Activated naive CD4-positive, alpha-beta T cell treated with anti-CD3 and anti-CD28 coated beads for 36 hours (primary cell): ENCODE results near the gene ANKRD16. TPM values are rescaled to one million over a fixed set of nuclear protein-coding genes. Genes with fewer than 3 reads are reported as not detected.
"Not testable (repeated sequence)": the region's sequence is repeated elsewhere in the genome, so short reads cannot be mapped to it uniquely, and the experiment has no call there.

Source experiments
- CTCF ChIA-PET: fragments of 350-600 bp; sonication (Branson Sonifier 250); formaldehyde crosslinking; loops from one replicate; lab custom pipeline; 2021; ENCODE audit warnings: antibody characterized with exemption; lab: Charles Lee
- DNase-seq: peaks from one replicate; pipeline ENCODE4 v3.0.0-alpha.2; 2020
- H3K27ac Mint-ChIP-seq: one replicate; pipeline ENCODE4 v1.8.0; 2021; ENCODE audit warnings: mild to moderate bottlenecking, mixed read lengths
- H3K27me3 Mint-ChIP-seq: one replicate; pipeline ENCODE4 v1.8.0; 2021; ENCODE audit warnings: low read depth, mixed read lengths
- H3K36me3 Mint-ChIP-seq: one replicate; pipeline ENCODE4 v1.8.0; 2021; ENCODE audit warnings: low read depth, mixed read lengths
- H3K4me1 Mint-ChIP-seq: one replicate; pipeline ENCODE4 v1.8.0; 2021; ENCODE audit warnings: low read depth, mixed read lengths
- H3K4me3 Mint-ChIP-seq: one replicate; pipeline ENCODE4 v1.8.0; 2021; ENCODE audit warnings: mild to moderate bottlenecking, moderate library complexity, mixed read lengths
- H3K9me3 Mint-ChIP-seq: one replicate; pipeline ENCODE4 v1.8.0; 2021; ENCODE audit warnings: mixed read lengths
- intact Hi-C: fragments of 100-400 bp; cut with micrococcal nuclease; formaldehyde crosslinking; loops from one replicate; pipeline ENCODE4 v1.15.1; 2023
- total RNA-seq, 2 experiments: library from RNA; stranded (reverse); gene quantifications; one replicate each; pipeline ENCODE4 v1.2.3, GENCODE V29; 2021

ANKRD16 gene
- total RNA-seq, 2 experiments from 2014 or later, result 3.6 to 3.9 TPM

DNA sequence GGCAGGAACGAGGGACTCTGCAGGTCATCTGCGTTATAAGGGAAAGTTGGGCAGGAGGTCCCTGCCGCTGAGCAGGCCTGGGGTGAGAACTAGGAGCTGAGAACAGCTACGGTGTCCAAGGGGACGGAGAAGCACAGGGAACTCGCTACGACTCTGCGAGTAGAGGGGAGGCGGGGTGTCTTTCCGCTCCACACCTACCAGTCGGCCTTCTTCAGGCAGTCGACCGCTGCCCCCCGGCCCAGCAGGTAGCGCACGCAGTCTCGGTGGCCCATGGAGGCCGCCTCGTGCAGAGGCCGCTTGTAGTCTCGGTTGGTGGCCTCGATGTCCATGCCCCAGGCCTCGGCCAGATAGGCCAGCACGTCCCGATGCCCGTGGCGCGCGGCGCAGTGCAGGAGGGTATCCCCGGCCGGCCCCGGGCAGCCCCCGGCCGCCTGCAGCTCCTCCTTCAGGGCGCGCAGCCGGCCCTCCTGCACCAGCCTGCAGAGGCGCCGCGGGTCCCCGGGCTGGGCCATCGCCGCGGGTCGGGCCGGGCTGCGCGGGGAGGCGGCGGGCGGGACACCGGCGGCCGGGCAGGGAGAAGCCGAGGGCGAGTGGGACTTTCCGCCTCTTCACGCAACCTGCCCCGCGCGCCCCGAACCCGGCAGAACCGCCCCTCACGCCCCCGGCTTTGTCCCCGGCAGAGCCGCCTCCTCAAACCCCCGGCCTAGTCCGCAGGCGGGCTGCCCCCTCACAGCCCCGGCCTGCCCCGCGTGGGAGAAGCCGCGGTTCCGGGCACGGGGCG, 660 bp downstream of the ANKRD16 start:
- H3K36me3 Mint-ChIP-seq, result peaks cover 19% of the 10 kb centered on the region
- H3K9me3 Mint-ChIP-seq, result no peaks in the 10 kb centered on the region
- no peaks in the 10 kb centered on the region for H3K27me3 Mint-ChIP-seq
- CTCF ChIA-PET, result interaction anchor here (0.6 to 4.1 kb wide), 7 partner anchors 9 to 1051 kb away, joined by 3 to 16 read pairs (median 4); no protein-coding TSS in a partner anchor
- intact Hi-C loops, result loop anchor here (1.0 to 2.0 kb wide), 2 partner anchors 200 to 260 kb away; partner anchors contain the start of gene RBM17
- H3K27ac Mint-ChIP-seq, result no peak overlapping the region
- DNase-seq, result peak; percentile 37
- H3K4me3 Mint-ChIP-seq, result peak overlapping the region; percentile 78
- peaks cover 48% of the 10 kb centered on the region for H3K4me1 Mint-ChIP-seq

DNA sequence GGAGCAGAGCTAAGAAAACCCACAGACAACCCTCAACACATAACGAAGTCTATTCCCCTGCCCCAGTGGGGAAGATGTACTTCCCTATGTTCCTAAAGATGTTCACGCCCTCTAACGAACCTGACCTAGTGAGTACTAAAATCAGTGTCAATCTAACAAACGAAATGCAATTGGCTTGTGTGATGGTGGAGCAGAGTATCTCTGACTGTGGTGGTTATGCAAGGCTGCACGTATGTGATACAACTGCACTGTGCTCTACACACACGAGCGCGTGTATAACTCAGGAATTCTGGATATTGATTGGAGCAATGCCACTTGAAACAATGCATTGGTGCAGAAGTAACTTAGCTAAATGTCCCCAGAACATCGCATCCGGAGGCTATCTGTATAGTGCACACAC, 1.3 kb downstream of the ANKRD16 start:
- H3K27me3 Mint-ChIP-seq, result no peaks in the 10 kb centered on the region
- peaks cover 43% of the 10 kb centered on the region for H3K4me1 Mint-ChIP-seq
- intact Hi-C loops, result loop anchor here (2.0 kb wide), 1 partner anchor 200 kb away; the partner anchor contains the start of gene RBM17
- no peak for DNase-seq
- H3K27ac Mint-ChIP-seq, result no peak overlapping the region
- H3K4me3 Mint-ChIP-seq, result peak overlapping the region; percentile 76
- H3K36me3 Mint-ChIP-seq, result peaks cover 23% of the 10 kb centered on the region
- H3K9me3 Mint-ChIP-seq, result no peaks in the 10 kb centered on the region
- CTCF ChIA-PET, result interaction anchor here (0.5 to 4.1 kb wide), 7 partner anchors 9 to 1052 kb away, joined by 3 to 16 read pairs (median 4); no protein-coding TSS in a partner anchor

DNA sequence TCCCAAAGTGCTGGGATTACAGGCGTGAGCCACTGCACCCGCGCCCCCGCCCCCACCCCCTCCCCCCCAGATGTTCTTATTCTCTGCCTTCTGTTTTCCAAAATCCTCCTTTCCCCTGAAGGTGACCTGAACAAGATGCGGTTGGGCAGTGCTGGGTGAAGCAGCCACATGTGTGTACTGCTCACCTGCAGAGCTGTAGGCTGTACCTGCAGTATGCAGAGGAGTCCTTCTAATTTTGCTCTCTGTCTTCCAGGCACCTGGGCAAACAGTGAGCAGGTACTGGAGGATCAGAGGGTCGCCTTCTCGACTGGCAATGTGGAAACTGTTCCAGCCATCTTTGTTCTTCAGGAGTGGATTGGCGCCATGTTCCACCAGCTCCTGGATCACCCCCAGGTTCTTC, 2.1 kb downstream of the ANKRD16 start:
- no peaks in the 10 kb centered on the region for H3K9me3 Mint-ChIP-seq
- CTCF ChIA-PET, result interaction anchor here (0.6 to 4.1 kb wide), 4 partner anchors 8 to 72 kb away, joined by 4 to 16 read pairs (median 4); no protein-coding TSS in a partner anchor
- no peak overlapping the region for H3K27ac Mint-ChIP-seq
- intact Hi-C loops, result loop anchor here (2.0 kb wide), 1 partner anchor 201 kb away; the partner anchor contains the start of gene RBM17
- H3K4me3 Mint-ChIP-seq, result no peak overlapping the region
- no peak for DNase-seq
- peaks cover 27% of the 10 kb centered on the region for H3K36me3 Mint-ChIP-seq
- H3K27me3 Mint-ChIP-seq, result no peaks in the 10 kb centered on the region
- peaks cover 39% of the 10 kb centered on the region for H3K4me1 Mint-ChIP-seq

DNA sequence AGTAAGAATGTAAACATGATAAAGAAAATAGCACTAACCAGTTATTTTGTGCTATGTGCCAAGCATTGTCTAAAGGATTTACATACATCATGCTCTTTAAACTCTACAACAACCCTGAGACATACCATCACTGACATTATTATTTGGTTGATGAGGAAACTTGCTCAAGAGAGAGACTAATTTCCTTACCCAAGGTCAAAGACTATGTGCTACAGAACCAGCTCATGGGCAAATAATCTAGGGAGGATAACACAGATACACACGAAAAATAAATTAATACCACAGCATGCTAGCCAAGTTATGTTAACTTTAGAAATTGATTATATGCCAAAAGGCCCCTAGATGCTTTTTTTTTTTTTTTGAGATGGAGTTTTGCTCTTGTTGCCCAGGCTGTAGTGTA, 2.7 kb downstream of the ANKRD16 start:
- CTCF ChIA-PET, result interaction anchor here (0.6 to 4.1 kb wide), 2 partner anchors 9 to 14 kb away, joined by 4 to 16 read pairs; no protein-coding TSS in a partner anchor
- Mint-ChIP-seq H3K27ac (no peak overlapping the region), H3K4me1 (peaks cover 33% of the 10 kb centered on the region), H3K9me3 (no peaks in the 10 kb centered on the region), H3K36me3 (peaks cover 29% of the 10 kb centered on the region), H3K4me3 (no peak overlapping the region), H3K27me3 (no peaks in the 10 kb centered on the region)
- no peak for DNase-seq
- intact Hi-C loops, result no loop called here

DNA sequence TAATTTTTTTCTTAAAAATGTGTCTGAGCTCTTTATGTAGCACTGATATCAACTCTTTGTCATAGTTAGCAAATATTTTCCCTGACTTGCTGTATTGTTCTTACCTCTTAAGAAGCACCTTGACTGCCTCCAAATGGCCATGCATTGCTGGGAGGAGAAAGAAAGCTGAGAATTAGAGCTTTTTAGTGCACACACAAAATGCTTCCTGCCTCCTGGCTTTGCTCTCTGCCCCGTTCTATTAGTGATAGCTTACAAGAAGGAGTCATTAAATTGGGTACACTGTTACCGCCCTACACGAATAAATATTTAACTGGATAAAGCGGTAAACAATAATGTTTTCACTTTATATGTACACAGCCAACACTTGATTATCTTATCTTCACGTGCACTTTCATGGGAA, 4.1 kb downstream of the ANKRD16 start:
- H3K27ac Mint-ChIP-seq, result no peak overlapping the region
- H3K4me3 Mint-ChIP-seq, result no peak overlapping the region
- no peaks in the 10 kb centered on the region for H3K9me3 Mint-ChIP-seq
- CTCF ChIA-PET, result interaction anchor here (4.1 kb wide), 1 partner anchor 12 kb away, joined by 16 read pairs; no protein-coding TSS in a partner anchor
- H3K4me1 Mint-ChIP-seq, result peaks cover 19% of the 10 kb centered on the region
- no peak for DNase-seq
- H3K27me3 Mint-ChIP-seq, result no peaks in the 10 kb centered on the region
- H3K36me3 Mint-ChIP-seq, result peaks cover 31% of the 10 kb centered on the region
- intact Hi-C loops, result no loop called here

DNA sequence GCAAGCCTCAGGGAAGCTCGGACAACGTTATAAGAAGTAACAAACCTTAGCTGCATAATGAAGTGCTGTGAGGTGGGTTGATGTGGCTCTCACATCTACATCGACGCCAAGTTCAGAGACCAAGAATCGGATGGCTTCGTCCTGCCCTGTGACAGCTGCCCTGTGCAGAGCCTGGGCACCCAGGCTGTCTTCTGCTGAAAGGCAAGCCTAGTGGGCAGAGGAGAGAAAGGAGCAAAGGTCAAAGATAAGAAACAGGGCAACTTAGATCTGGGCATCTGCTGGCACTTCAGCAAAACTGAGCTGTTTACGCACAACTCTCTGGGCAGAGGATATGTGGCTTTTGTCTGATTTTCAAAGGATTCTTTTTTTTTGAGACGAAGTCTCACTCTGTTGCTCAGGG, 6.7 kb downstream of the ANKRD16 start:
- CTCF ChIA-PET, result interaction anchor here (0.5 to 1.2 kb wide), 4 partner anchors 11 to 66 kb away, joined by 3 read pairs; no protein-coding TSS in a partner anchor
- no peak for DNase-seq
- no peaks in the 10 kb centered on the region for H3K9me3 Mint-ChIP-seq
- peaks cover 38% of the 10 kb centered on the region for H3K36me3 Mint-ChIP-seq
- peaks cover 10% of the 10 kb centered on the region for H3K4me1 Mint-ChIP-seq
- H3K4me3 Mint-ChIP-seq, result no peak overlapping the region
- no peaks in the 10 kb centered on the region for H3K27me3 Mint-ChIP-seq
- intact Hi-C loops, result no loop called here
- H3K27ac Mint-ChIP-seq, result no peak overlapping the region

DNA sequence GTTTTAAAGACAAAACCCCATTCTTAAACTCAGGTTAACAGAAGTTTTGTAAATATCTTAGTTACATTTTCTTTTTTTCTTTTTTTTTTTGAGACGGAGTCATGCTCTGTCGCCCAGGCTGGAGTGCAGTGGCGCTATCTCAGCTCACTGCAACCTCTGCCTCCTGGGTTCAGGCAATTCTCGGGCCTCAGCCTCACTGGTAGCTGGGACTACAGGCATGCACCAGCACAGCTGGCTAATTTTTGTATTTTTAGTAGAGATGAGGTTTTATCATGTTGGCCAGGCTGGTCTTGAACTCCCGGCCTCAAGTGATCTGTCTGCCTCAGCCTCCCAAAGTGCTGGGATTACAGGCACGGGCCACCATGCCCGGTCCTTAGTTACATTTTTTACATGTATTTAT, 12.7 kb downstream of the ANKRD16 start:
- H3K9me3 Mint-ChIP-seq, H3K27ac Mint-ChIP-seq: not testable (repeated sequence)

DNA sequence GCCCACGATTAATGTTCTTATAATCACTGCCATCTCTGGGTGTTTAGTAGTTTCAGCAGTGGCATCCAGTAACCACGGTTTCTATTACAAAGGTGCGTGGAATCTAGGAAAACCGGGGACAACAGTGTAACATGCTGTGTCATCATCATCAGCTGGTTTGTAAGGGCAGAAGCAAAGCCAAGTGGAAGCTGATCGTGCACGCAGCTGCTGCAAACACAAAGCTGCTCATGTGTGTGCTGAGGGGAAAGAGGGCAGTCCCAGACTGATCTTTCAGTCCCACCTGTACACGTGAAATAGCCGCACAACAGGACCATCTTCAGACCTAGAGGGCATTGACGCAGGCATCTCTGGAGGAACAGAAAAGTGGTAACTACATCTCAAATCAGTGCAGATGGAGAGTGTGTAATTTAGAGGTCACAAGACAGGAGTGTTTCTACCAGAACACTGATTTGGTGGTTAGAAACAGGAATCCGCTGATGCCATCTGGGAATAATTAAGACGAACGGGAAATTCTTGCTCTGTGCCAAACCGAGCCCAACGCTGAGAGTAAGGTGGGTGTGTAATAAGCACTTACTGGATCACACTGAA, 13.4 kb downstream of the ANKRD16 start:
- Mint-ChIP-seq H3K4me1 (peaks cover 3% of the 10 kb centered on the region), H3K27me3 (no peaks in the 10 kb centered on the region), H3K36me3 (peaks cover 10% of the 10 kb centered on the region), H3K4me3 (no peak overlapping the region), H3K9me3 (no peaks in the 10 kb centered on the region), H3K27ac (no peak overlapping the region)
- DNase-seq, result no peak
- CTCF ChIA-PET, result interaction anchor here (0.7 kb wide), 2 partner anchors 65 to 100 kb away, joined by 3 to 4 read pairs; no protein-coding TSS in a partner anchor
- intact Hi-C loops, result no loop called here

More for the DNA sequence above, 12.7 kb downstream of the ANKRD16 start:
- DNase-seq, H3K4me1 Mint-ChIP-seq, H3K27me3 Mint-ChIP-seq, intact Hi-C loops, H3K4me3 Mint-ChIP-seq: not testable (repeated sequence)
- H3K36me3 Mint-ChIP-seq, result peaks cover 13% of the 10 kb centered on the region
- CTCF ChIA-PET, result interaction anchor here (0.7 to 1.2 kb wide), 4 partner anchors 66 to 99 kb away, joined by 3 to 4 read pairs (median 3); no protein-coding TSS in a partner anchor

DNA sequence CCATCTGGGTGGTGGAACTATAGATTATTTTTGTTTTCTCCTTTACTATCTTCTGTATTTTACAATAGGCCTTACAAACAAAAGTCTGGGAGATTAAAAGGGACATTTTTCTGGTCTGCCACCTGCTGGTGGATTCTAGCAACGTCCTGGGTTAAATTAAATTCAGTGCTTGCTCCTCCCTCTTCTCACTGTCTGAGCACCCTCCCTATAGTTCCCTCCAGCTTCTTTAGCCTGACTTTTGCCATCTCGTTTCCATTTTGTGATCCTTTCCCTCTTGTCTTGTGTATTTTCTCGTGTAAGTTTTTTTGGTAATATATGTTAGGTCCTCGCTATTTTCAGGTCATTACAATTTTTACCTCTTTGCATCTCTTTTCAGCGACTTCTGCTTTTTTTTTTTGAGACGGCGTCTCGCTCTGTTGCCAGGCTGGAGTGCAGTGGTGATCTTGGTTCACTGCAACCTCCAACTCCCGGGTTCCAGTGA, 16.1 kb downstream of the ANKRD16 start:
- Mint-ChIP-seq H3K4me1 (peaks cover 3% of the 10 kb centered on the region), H3K9me3 (peaks cover 2% of the 10 kb centered on the region), H3K36me3 (peaks cover 10% of the 10 kb centered on the region), H3K4me3 (peak overlapping the region; percentile 44), H3K27me3 (no peaks in the 10 kb centered on the region), H3K27ac (no peak overlapping the region)
- DNase-seq, result peak; percentile 85
- CTCF ChIA-PET, result interaction anchor here (0.6 to 2.5 kb wide), 20 partner anchors 11 to 243 kb away, joined by 3 to 16 read pairs (median 3); partner anchors contain the start of gene ASB13
- intact Hi-C loops, result loop anchor here (1.0 to 2.0 kb wide), 4 partner anchors 61 to 431 kb away; partner anchors contain the start of genes GDI2 and TASOR2

DNA sequence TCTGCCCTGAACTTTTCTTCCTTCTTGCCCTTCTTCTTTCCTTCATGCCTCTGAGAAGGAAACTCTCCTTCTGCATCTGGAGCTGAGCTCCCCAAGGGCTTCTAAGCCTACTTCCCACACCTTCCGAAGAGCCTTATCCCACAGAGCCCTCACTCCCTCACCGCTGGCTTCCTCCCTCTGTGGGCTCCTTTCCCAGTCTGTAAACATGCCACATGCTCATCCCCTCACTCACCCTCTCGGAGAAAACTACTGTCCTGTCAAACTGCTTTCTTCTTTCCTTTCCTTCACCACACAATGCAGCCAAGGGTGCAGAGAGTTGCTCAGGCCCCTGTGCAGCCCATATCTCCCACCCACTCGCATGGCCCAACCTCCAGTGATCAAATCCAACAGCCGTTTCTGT, 18.1 kb downstream of the ANKRD16 start:
- peaks cover 6% of the 10 kb centered on the region for H3K9me3 Mint-ChIP-seq
- H3K4me3 Mint-ChIP-seq, result no peak overlapping the region
- no peak for DNase-seq
- H3K27me3 Mint-ChIP-seq, result no peaks in the 10 kb centered on the region
- no peak overlapping the region for H3K27ac Mint-ChIP-seq
- CTCF ChIA-PET, result interaction anchor here (0.7 to 1.5 kb wide), 2 partner anchors 12 to 28 kb away, joined by 4 to 7 read pairs; no protein-coding TSS in a partner anchor
- intact Hi-C loops, result no loop called here
- peaks cover 6% of the 10 kb centered on the region for H3K4me1 Mint-ChIP-seq
- H3K36me3 Mint-ChIP-seq, result peaks cover 3% of the 10 kb centered on the region

DNA sequence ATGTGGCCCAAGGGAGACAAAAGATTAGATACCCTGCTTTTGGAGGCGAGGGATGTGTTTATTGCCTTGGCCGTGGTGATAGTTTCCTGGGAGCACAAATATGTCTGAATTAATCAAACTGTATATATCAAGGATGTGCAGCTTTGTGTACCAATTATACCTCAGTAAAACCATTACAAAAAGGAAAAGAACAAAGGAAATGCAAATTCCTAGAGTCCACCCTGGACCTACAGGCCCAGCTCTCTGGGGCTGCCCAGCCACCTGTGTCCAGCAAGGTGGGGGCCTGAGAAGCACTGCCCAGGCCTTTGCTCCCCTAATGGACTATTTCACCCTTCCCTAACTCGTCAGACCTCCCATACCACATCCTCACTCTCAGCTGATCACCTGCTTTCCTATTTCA, 20.5 kb downstream of the ANKRD16 start:
- H3K4me1 Mint-ChIP-seq, result peaks cover 9% of the 10 kb centered on the region
- H3K27ac Mint-ChIP-seq, result no peak overlapping the region
- H3K27me3 Mint-ChIP-seq, result no peaks in the 10 kb centered on the region
- CTCF ChIA-PET, result no interaction called here
- peaks cover 6% of the 10 kb centered on the region for H3K9me3 Mint-ChIP-seq
- intact Hi-C loops, result no loop called here
- H3K36me3 Mint-ChIP-seq, result peaks cover 3% of the 10 kb centered on the region
- no peak overlapping the region for H3K4me3 Mint-ChIP-seq
- DNase-seq, result no peak

DNA sequence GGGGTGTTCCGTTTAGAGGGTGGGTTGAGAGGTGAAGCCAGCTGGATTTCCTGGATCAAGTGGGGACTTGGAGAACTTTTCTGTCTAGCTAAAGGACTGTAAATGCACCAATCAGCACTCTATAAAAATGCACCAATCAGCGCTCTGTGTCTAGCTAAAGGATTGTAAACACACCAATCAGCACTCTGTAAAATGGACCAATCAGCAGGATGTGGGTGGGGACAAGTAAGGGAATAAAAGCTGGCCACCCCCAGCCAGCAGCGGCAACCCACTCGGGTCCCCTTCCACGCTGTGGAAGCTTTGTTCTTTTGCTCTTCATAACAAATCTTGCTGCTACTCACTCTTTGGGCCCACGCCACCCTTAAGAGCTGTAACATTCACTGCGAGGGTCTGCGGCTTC, 21.3 kb downstream of the ANKRD16 start:
- CTCF ChIA-PET, result interaction anchor here (0.9 to 1.7 kb wide), 2 partner anchors 22 to 54 kb away, joined by 3 to 6 read pairs; partner anchors contain the start of genes ANKRD16 and FBH1
- H3K27ac Mint-ChIP-seq, H3K36me3 Mint-ChIP-seq, H3K27me3 Mint-ChIP-seq, intact Hi-C loops, DNase-seq, H3K9me3 Mint-ChIP-seq, H3K4me1 Mint-ChIP-seq, H3K4me3 Mint-ChIP-seq: not testable (repeated sequence)
